ENCODE data around the gene ADAMTS13. TPM values are rescaled to one million over a fixed set of nuclear protein-coding genes. Genes with fewer than 3 reads are reported as not detected.

Gene ADAMTS13
- total and polyA plus RNA-seq, 9 of the 15 experiments (the other 6 are each of a cell fraction or from before 2014, with no cell fraction given), result 0.03 to 0.20 (median 0.04) TPM; not detected in 4

- FAIRE-seq, result no peak
- no peak overlapping the region for H3K27ac ChIP-seq (ENCODE audit: extremely low read depth, low read depth, low read length)
- H3K9me1 ChIP-seq (ENCODE audit: control insufficient read depth, insufficient read depth, low read length), result no peaks in the 10 kb centered on the region
- no peaks in the 10 kb centered on the region for H3K79me2 ChIP-seq (ENCODE audit: control insufficient read depth, insufficient read depth, low read length)
- in situ Hi-C loops (cut with MboI), result no loop called here
- peaks cover 9% of the 10 kb centered on the region for H4K20me1 ChIP-seq (replicated peaks; ENCODE audit: control insufficient read depth, insufficient read depth, low read length)
- no peaks in the 10 kb centered on the region for H3K36me3 ChIP-seq (ENCODE audit: control insufficient read depth, insufficient read depth, low read length)
- H2AFZ ChIP-seq (ENCODE audit: low read depth, low read length), result no peak overlapping the region
- BruUV-seq (replicated peaks), result no TSS peak
- ChIA-PET CTCF (ENCODE audit: low intra/inter-chr PET ratio) (no interaction called here), POLR2A (interaction anchor here (0.5 to 0.7 kb wide), 2 partner anchors 11 to 120 kb away, joined by 3 to 4 read pairs; partner anchors contain the start of genes MED22, RPL7A and SLC2A6)
- H3K9me3 ChIP-seq (replicated peaks; ENCODE audit: control insufficient read depth, insufficient read depth, low read depth, low read length), result no peaks in the 10 kb centered on the region
- no peak overlapping the region; a peak in 1 of 4 replicates for H3K9ac ChIP-seq (ENCODE audit: insufficient read depth in 1 of 2, low read depth in 2 of 2, low read length in 2 of 2)
- H3K4me3 ChIP-seq, result no peak overlapping the region
- WGBS (ENCODE audit: insufficient coverage, low coverage, missing lambda C conversion rate), result 7% methylated on average over 8 of the region's 11 CpGs
- intact Hi-C loops (cut with micrococcal nuclease), result no loop called here
- ATAC-seq, result no peak
- H3K4me2 ChIP-seq (ENCODE audit: insufficient read depth, low read length), result no peak overlapping the region
- no peak for DNase-seq (ENCODE audit: extremely low read depth in 1 of 4, low spot score in 3 of 4)
- peaks cover 17 to 70% of the 10 kb centered on the region in 2 experiments; a peak in 4 of 5 replicates for H3K27me3 ChIP-seq (ENCODE audit: control insufficient read depth in 2 of 2, insufficient read depth in 2 of 2, low read length in 2 of 2)
- H3K4me1 ChIP-seq (replicated peaks in 1 of 2; ENCODE audit: control insufficient read depth in 2 of 2, insufficient read depth in 2 of 2, low read length in 2 of 2), result peaks cover 0 to 42% of the 10 kb centered on the region in 2 experiments; a peak in 2 of 5 replicates
- TF ChIP-seq HDAC2 (IDR thresholded peaks at IDR 0.05), result no peak
- no peak for TF ChIP-seq MTA1 (IDR thresholded peaks at IDR 0.05; ENCODE audit: borderline replicate concordance)
- no peak for TF ChIP-seq FOXO4 (CRISPR knock-in tag; IDR thresholded peaks at IDR 0.05)
- no peak for TF ChIP-seq GABPB2 (CRISPR knock-in tag; conservative IDR thresholded peaks at IDR 0.05)
- TF ChIP-seq ZBTB11 (CRISPR knock-in tag; IDR thresholded peaks at IDR 0.05), result no peak
Measured at GRCh38 chr9:133468374-133468773, 46.2 kb downstream of the ADAMTS13 start.
